Fibroblast of lung (primary cell): ENCODE data around the gene ZBTB16. TPM values are rescaled to one million over a fixed set of nuclear protein-coding genes. Genes with fewer than 3 reads are reported as not detected.

ENCODE experiments used
- DNase-seq, 2 donors: peaks; one replicate each; pipeline versions ENCODE4 v3.0.0 to v3.0.0-alpha.2; 2010; ENCODE audit warnings: low read depth in 2 of 2
- H2AFZ ChIP-seq: 2 replicates; pipeline ENCODE4 v1.5.1; 2012; ENCODE audit warnings: low read length, control low read depth, inconsistent platforms
- H3K27ac ChIP-seq: 2 replicates; pipeline ENCODE4 v1.5.1; 2011; ENCODE audit warnings: low read length, control low read depth; ENCODE audit not compliant: insufficient read depth
- H3K27me3 ChIP-seq: 2 replicates; pipeline ENCODE4 v1.5.1; 2011; ENCODE audit warnings: mild to moderate bottlenecking, low read length; ENCODE audit not compliant: control insufficient read depth, insufficient read depth
- H3K36me3 ChIP-seq: 2 replicates; pipeline ENCODE4 v1.5.1; 2011; ENCODE audit warnings: low read length; ENCODE audit not compliant: control insufficient read depth, insufficient read depth
- H3K4me1 ChIP-seq: 2 replicates; pipeline ENCODE4 v1.5.1; 2011; ENCODE audit warnings: low read length; ENCODE audit not compliant: control insufficient read depth, insufficient read depth; ENCODE audit errors: extremely low read depth
- H3K4me2 ChIP-seq: 2 replicates; pipeline ENCODE4 v1.5.1; 2011; ENCODE audit warnings: low read length, control low read depth; ENCODE audit not compliant: insufficient read depth; ENCODE audit errors: extremely low read depth
- H3K4me3 ChIP-seq, 4 experiments: fragments of 200-600 bp in 1 of 4; sonication (generic) in 1 of 4; replicated peaks in 1 of 4; 2 replicates each; pipeline ENCODE4 v1.5.1; 2011 to 2016; ENCODE audit warnings: low read length in 4 of 4, low read depth in 3 of 4, mild to moderate bottlenecking in 3 of 4, control low read depth in 2 of 4, inconsistent platforms in 1 of 4, mixed read lengths in 1 of 4; ENCODE audit not compliant: insufficient read depth in 1 of 4; ENCODE audit errors: control extremely low read depth in 1 of 4
- H3K79me2 ChIP-seq: 2 replicates; pipeline ENCODE4 v1.5.1; 2012; ENCODE audit warnings: mild to moderate bottlenecking, low read length, inconsistent platforms; ENCODE audit not compliant: control insufficient read depth, insufficient read depth
- H3K9ac ChIP-seq: 2 replicates; pipeline ENCODE4 v1.5.1; 2011; ENCODE audit warnings: mild to moderate bottlenecking, low read length, control low read depth; ENCODE audit not compliant: insufficient read depth
- H3K9me3 ChIP-seq: 2 replicates; pipeline ENCODE4 v1.5.1; 2012; ENCODE audit warnings: low read depth, low read length; ENCODE audit not compliant: control insufficient read depth, insufficient read depth
- H4K20me1 ChIP-seq: 2 replicates; pipeline ENCODE4 v1.5.1; 2011; ENCODE audit warnings: low read length; ENCODE audit not compliant: control insufficient read depth, insufficient read depth; ENCODE audit errors: extremely low read depth
- EZH2 ChIP-seq: IDR thresholded peaks from 2 replicates; pipeline ENCODE4 v1.5.1; 2012; ENCODE audit warnings: low read length, control low read depth, mild to moderate bottlenecking; ENCODE audit errors: missing control alignments
- polyA plus RNA-seq, 2 donors: library from polyadenylated mRNA; depleted of rRNA in 1 of 2; stranded (reverse) in 1 of 2; unstranded in 1 of 2; fragments of >200 nt; gene quantifications; 2 replicates each; pipeline ENCODE4 v1.2.1, GENCODE V29; 2011 to 2012; ENCODE audit warnings: missing spikeins in 1 of 2
- total RNA-seq: library from RNA; depleted of rRNA; stranded (reverse); fragments of >200 nt; gene quantifications from 2 replicates; pipeline ENCODE4 v1.2.1, GENCODE V29; 2014
- TF ChIP-seq, protein P1 (sequence below), 2 donors: IDR thresholded peaks in 1 of 2; conservative IDR thresholded peaks in 1 of 2; 1 replicate in 1 of 2; 2 replicates in 1 of 2; pipeline ENCODE4 v1.5.1; 2011 to 2012; ENCODE audit warnings: low read length in 2 of 2, control low read depth in 1 of 2, inconsistent platforms in 1 of 2, low read depth in 1 of 2, mild to moderate bottlenecking in 1 of 2

ZBTB16 gene
- total and polyA plus RNA-seq, 2 donors (not counting 1 experiment from before 2014, with no cell fraction given): not detected

DNA sequence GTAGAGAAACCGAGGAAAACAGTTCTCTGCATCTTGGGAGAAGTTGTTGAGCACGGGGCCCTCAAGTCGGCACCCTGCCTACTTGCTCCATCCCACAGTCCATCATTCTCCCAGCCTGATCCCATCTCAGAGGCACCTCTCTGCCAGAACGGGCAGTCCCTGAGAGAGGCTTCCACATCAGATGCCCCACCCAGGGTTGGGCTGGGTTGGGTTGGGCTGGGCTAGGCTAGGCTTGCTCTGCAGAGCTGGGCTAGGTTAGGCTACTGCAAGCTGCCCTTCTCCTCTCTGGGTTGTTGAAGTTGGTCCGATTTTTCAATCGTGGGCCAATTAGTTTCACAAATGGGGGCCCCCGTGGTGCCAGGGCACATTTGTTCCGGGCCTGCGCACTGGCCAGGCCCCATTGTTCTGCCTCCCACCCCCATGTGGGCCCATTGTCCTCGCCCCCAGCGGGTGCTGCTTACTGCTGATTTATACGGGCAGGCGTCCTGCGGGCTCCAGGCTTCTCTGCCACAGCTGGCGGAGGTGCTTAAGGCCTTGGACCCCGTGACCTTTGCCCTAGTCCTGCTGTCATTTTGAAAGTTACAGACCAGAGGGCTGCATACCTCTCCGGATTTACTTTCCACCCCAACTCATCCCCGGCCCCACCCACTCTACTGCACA, 173.0 kb downstream of the ZBTB16 start:
- Histone ChIP-seq H3K4me1 (no peaks in the 10 kb centered on the region), H3K9ac (no peak overlapping the region), H3K36me3 (no peaks in the 10 kb centered on the region), H3K4me3 (no peak overlapping the region), H3K27me3 (no peaks in the 10 kb centered on the region), H3K9me3 (no peaks in the 10 kb centered on the region), H4K20me1 (no peaks in the 10 kb centered on the region), H3K4me2 (no peak overlapping the region), H3K79me2 (no peaks in the 10 kb centered on the region), H2AFZ (no peak overlapping the region), H3K27ac (no peak overlapping the region)
- no peak for DNase-seq
- no peak for TF ChIP-seq EZH2
- TF ChIP-seq, protein P1, sequence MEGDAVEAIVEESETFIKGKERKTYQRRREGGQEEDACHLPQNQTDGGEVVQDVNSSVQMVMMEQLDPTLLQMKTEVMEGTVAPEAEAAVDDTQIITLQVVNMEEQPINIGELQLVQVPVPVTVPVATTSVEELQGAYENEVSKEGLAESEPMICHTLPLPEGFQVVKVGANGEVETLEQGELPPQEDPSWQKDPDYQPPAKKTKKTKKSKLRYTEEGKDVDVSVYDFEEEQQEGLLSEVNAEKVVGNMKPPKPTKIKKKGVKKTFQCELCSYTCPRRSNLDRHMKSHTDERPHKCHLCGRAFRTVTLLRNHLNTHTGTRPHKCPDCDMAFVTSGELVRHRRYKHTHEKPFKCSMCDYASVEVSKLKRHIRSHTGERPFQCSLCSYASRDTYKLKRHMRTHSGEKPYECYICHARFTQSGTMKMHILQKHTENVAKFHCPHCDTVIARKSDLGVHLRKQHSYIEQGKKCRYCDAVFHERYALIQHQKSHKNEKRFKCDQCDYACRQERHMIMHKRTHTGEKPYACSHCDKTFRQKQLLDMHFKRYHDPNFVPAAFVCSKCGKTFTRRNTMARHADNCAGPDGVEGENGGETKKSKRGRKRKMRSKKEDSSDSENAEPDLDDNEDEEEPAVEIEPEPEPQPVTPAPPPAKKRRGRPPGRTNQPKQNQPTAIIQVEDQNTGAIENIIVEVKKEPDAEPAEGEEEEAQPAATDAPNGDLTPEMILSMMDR (conservative IDR thresholded peaks at IDR 0.05 in 1 of 2, IDR thresholded peaks at IDR 0.05 in 1 of 2; ENCODE audit: low read depth in 1 of 2, low read length in 2 of 2): no peak

DNA sequence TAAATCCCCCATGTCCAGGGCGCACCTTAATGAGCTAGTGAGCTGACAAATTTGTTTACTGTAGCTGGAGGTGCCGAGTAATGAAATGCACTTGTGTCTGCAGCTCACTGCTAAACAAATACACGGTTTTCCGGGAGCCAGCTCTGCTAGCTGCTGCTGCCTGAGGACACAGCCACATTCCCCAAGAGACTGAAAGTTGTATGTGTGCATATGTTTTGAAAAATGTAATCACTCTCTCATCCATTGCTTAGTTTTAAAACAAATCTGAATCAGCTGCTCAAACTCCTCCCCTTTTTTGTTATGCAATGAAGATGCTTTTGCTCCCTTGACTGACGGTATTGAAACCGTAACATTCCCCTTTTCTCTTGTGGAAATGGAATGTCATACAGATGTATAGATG, 174.2 kb downstream of the ZBTB16 start:
- Histone ChIP-seq H3K4me3 (no peak overlapping the region), H4K20me1 (no peaks in the 10 kb centered on the region), H3K79me2 (no peaks in the 10 kb centered on the region)

DNA sequence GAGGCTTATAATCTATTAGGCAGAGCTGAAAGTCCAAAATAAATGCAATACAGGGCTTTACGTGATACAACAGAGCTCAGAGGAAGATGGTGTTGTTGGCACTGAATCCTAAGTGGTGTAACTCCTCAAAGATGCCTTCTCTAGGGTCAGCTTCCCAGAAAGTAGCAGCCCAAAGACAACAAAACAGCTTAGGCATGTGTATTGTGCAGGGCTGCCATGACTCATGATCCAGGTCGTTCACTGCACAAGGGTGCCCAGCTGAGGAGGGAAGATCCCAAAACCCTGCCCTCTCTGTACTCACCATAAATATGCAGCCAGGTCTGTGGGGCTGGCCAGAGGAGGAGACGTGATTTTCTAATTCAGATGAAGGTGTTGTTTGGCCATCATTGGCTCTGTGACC, 177.3 kb downstream of the ZBTB16 start:
- Histone ChIP-seq H3K79me2 (no peaks in the 10 kb centered on the region), H3K4me1 (no peaks in the 10 kb centered on the region), H3K27ac (no peak overlapping the region), H3K9me3 (no peaks in the 10 kb centered on the region), H3K27me3 (no peaks in the 10 kb centered on the region), H4K20me1 (no peaks in the 10 kb centered on the region), H3K36me3 (no peaks in the 10 kb centered on the region), H3K4me3 (no peak overlapping the region), H2AFZ (no peak overlapping the region), H3K9ac (no peak overlapping the region), H3K4me2 (no peak overlapping the region)
- peak in 1 of 2 donors; percentile 79 for DNase-seq
- no peak for TF ChIP-seq EZH2
- TF ChIP-seq, protein P1 (conservative IDR thresholded peaks at IDR 0.05 in 1 of 2, IDR thresholded peaks at IDR 0.05 in 1 of 2; ENCODE audit: low read depth in 1 of 2, low read length in 2 of 2): no peak

More for the DNA sequence above, 174.2 kb downstream of the ZBTB16 start:
- TF ChIP-seq, protein P1 (conservative IDR thresholded peaks at IDR 0.05 in 1 of 2, IDR thresholded peaks at IDR 0.05 in 1 of 2; ENCODE audit: low read depth in 1 of 2, low read length in 2 of 2): no peak
- TF ChIP-seq EZH2: no peak
- Histone ChIP-seq H3K9me3 (no peaks in the 10 kb centered on the region), H3K4me2 (no peak overlapping the region), H3K9ac (no peak overlapping the region), H3K27me3 (no peaks in the 10 kb centered on the region), H2AFZ (no peak overlapping the region), H3K4me1 (no peaks in the 10 kb centered on the region), H3K36me3 (no peaks in the 10 kb centered on the region), H3K27ac (no peak overlapping the region)
- DNase-seq: peak in 1 of 2 donors; percentile 71
